Liver (tissue), 9 donors: ENCODE results near the gene RCBTB1. TPM values are rescaled to one million over a fixed set of nuclear protein-coding genes. Genes with fewer than 3 reads are reported as not detected.

Experiments used
- DNase-seq: peaks from one replicate; pipeline ENCODE4 v3.0.0-alpha.2; 2017; ENCODE audit warnings: low spot score
- H3K27ac ChIP-seq, 2 donors: one replicate each; pipeline ENCODE4 v1.7.0; 2013; ENCODE audit warnings: inconsistent platforms in 2 of 2, low read length in 2 of 2, control low read depth in 1 of 2, low read depth in 1 of 2, mild to moderate bottlenecking in 1 of 2
- H3K27me3 ChIP-seq, 4 donors: one replicate each; pipeline versions ENCODE4 v1.6.1 to v1.7.0; 2013; ENCODE audit warnings: low read length in 3 of 4, inconsistent platforms in 1 of 4, mild to moderate bottlenecking in 1 of 4, moderate library complexity in 1 of 4; ENCODE audit not compliant: control insufficient read depth in 4 of 4, insufficient read depth in 4 of 4
- H3K36me3 ChIP-seq, 4 donors: one replicate each; pipeline versions ENCODE4 v1.6.1 to v1.7.0; 2013; ENCODE audit warnings: low read length in 3 of 4, mild to moderate bottlenecking in 3 of 4, low read depth in 1 of 4, moderate library complexity in 1 of 4; ENCODE audit not compliant: control insufficient read depth in 4 of 4, insufficient read depth in 3 of 4
- H3K4me1 ChIP-seq, 4 donors: one replicate each; pipeline versions ENCODE4 v1.6.1 to v1.7.0; 2013; ENCODE audit warnings: low read length in 3 of 4, mild to moderate bottlenecking in 3 of 4, moderate library complexity in 1 of 4; ENCODE audit not compliant: control insufficient read depth in 4 of 4, insufficient read depth in 4 of 4
- H3K4me3 ChIP-seq, 3 donors: one replicate each; pipeline versions ENCODE4 v1.6.1 to v1.7.0; 2013; ENCODE audit warnings: low read length in 3 of 3, control low read depth in 1 of 3, low read depth in 1 of 3, mild to moderate bottlenecking in 1 of 3
- H3K9ac ChIP-seq, 2 donors: one replicate each; pipeline ENCODE4 v1.7.0; 2013; ENCODE audit warnings: low read length in 2 of 2, mild to moderate bottlenecking in 2 of 2, moderate library complexity in 2 of 2, control low read depth in 1 of 2, low read depth in 1 of 2
- H3K9me3 ChIP-seq, 4 donors: one replicate each; pipeline versions ENCODE4 v1.6.1 to v1.7.0; 2013; ENCODE audit warnings: low read length in 3 of 4; ENCODE audit not compliant: control insufficient read depth in 4 of 4
- EGR1 ChIP-seq, 2 donors: IDR thresholded peaks; 2 replicates each; pipeline ENCODE4 v1.6.1; 2016 to 2018; ENCODE audit warnings: antibody characterized with exemption in 2 of 2, low read depth in 2 of 2
- FOXA1 ChIP-seq: IDR thresholded peaks from 2 replicates; pipeline ENCODE4 v1.6.1; 2016; ENCODE audit warnings: antibody characterized with exemption
- FOXA2 ChIP-seq: IDR thresholded peaks from 2 replicates; pipeline ENCODE4 v1.6.1; 2016; ENCODE audit warnings: antibody characterized with exemption
- GABPA ChIP-seq, 2 donors: IDR thresholded peaks in 1 of 2; conservative IDR thresholded peaks in 1 of 2; 2 replicates each; pipeline ENCODE4 v1.6.1; 2016; ENCODE audit warnings: antibody characterized with exemption in 2 of 2, mild to moderate bottlenecking in 1 of 2, moderate library complexity in 1 of 2
- HNF4G ChIP-seq: IDR thresholded peaks from 2 replicates; pipeline ENCODE4 v1.6.1; 2016; ENCODE audit warnings: antibody characterized with exemption
- JUND ChIP-seq, 2 donors: IDR thresholded peaks; 2 replicates each; pipeline ENCODE4 v1.6.1; 2016; ENCODE audit warnings: antibody characterized with exemption in 2 of 2
- NR2F2 ChIP-seq: IDR thresholded peaks from 2 replicates; pipeline ENCODE4 v1.6.1; 2016; ENCODE audit warnings: antibody characterized with exemption
- RXRA ChIP-seq, 2 donors: IDR thresholded peaks; 2 replicates each; pipeline ENCODE4 v1.6.1; 2017 to 2018; ENCODE audit warnings: antibody characterized with exemption in 2 of 2, mild to moderate bottlenecking in 1 of 2
- SP1 ChIP-seq: IDR thresholded peaks from 2 replicates; pipeline ENCODE4 v1.6.1; 2018; ENCODE audit warnings: antibody characterized with exemption, mild to moderate bottlenecking
- TAF1 ChIP-seq: conservative IDR thresholded peaks from 2 replicates; pipeline ENCODE4 v1.6.1; 2016; ENCODE audit warnings: antibody characterized with exemption, mild to moderate bottlenecking
- YY1 ChIP-seq: IDR thresholded peaks from 2 replicates; pipeline ENCODE4 v1.6.1; 2016; ENCODE audit warnings: antibody characterized with exemption, mild to moderate bottlenecking
- WGBS: extraction: QIAGEN DNeasy Blood & Tissue Kit; methylation state at CpG from one replicate; pipeline ENCODE4 v1.1.7; 2013; 5-methylcytosine and 5-hydroxymethylcytosine counted together
- polyA plus RNA-seq, 2 donors: library from polyadenylated mRNA; stranded (reverse) in 1 of 2; unstranded in 1 of 2; fragments of 200-250 nt in 1 of 2; fragments of >200 nt in 1 of 2; fragmentation: Nextera tagmentation in 1 of 2; extraction: Ambion mirVana in 1 of 2; gene quantifications; one replicate each; pipeline versions ENCODE4 v1.2.1 to v1.2.3, GENCODE V29; 2013 to 2015
- total RNA-seq, 2 donors: library from RNA; depleted of rRNA; stranded (reverse); fragments of >200 nt; gene quantifications; one replicate each; pipeline ENCODE4 v1.2.3, GENCODE V29; 2014
- TF ChIP-seq, protein P1 (sequence below): fragments of 150-350 bp; IDR thresholded peaks from 2 replicates; pipeline ENCODE4 v1.5.1; 2017; ENCODE audit warnings: improper control_type of control experiment, low read depth, low read length; ENCODE audit not compliant: missing input control
- TF ChIP-seq, protein P2 (sequence below): IDR thresholded peaks from 2 replicates; pipeline ENCODE4 v1.6.1; 2016; ENCODE audit warnings: antibody characterized with exemption, mild to moderate bottlenecking
- TF ChIP-seq, protein P3 (sequence below): IDR thresholded peaks from 2 replicates; pipeline ENCODE4 v1.6.1; 2016; ENCODE audit warnings: antibody characterized with exemption
- TF ChIP-seq, protein P4 (sequence below): IDR thresholded peaks from 2 replicates; pipeline ENCODE4 v1.6.1; 2016; ENCODE audit warnings: antibody characterized with exemption
- TF ChIP-seq, protein P5 (sequence below): IDR thresholded peaks from 2 replicates; pipeline ENCODE4 v1.6.1; 2016; ENCODE audit warnings: antibody characterized with exemption
- donor health status: healthy.
- donor health status: healthy.
- donor health status: healthy.
- donor health status: healthy.
- donor health status: healthy.

RCBTB1 gene
- total and polyA plus RNA-seq, 4 donors: 3.9 to 9.0 (median 6.5) TPM

DNA sequence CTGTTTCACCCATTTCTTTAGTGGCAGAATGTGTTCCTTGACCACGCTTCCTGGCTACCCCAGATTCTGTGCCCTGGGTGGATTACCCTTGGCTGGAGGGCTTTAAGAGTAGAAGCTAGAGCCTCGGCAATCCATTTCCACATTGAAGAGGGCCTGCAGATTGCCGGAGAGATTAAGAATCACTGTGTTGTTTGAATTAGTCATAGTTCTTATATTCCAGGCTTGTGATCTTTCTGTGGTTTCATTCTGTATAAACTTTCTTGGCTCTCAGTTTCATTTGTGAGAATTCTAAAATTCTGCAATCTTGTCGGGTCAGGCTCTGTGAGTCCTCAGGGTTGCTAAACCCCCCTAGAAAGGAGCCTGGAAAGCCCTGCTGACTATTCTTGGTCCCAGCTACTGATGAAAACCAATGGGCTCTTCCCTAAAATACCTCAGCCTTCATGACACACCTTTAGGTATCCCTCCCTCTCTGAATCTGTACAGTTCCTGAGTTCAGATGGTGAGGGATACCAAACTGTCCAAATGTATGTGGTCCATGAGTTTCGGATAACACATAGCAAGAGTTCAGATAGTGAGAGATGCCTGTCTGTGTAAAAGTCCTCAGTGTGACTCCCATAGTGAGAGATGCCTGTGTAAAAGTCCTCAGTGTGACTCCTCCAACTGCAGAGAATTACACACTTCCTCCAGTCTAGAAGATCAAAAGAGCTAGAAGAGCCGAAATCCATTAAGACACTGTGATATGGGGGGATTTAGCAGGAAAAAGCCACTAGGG is 85.3 kb downstream of the RCBTB1 start:
- Histone ChIP-seq H3K4me1 (peaks cover 0 to 5% (median 2%) of the 10 kb centered on the region in 4 donors), H3K27ac (no peak overlapping the region), H3K9ac (no peak overlapping the region), H3K36me3 (peaks cover 0 to 3% (median 2%) of the 10 kb centered on the region in 4 donors), H3K4me3 (no peak overlapping the region), H3K9me3 (no peaks in the 10 kb centered on the region), H3K27me3 (no peaks in the 10 kb centered on the region)
- no peak for DNase-seq
- TF ChIP-seq JUND (IDR thresholded peaks at IDR 0.05) (no peak), FOXA2 (no peak), HNF4G (no peak)
- TF ChIP-seq, protein P1, sequence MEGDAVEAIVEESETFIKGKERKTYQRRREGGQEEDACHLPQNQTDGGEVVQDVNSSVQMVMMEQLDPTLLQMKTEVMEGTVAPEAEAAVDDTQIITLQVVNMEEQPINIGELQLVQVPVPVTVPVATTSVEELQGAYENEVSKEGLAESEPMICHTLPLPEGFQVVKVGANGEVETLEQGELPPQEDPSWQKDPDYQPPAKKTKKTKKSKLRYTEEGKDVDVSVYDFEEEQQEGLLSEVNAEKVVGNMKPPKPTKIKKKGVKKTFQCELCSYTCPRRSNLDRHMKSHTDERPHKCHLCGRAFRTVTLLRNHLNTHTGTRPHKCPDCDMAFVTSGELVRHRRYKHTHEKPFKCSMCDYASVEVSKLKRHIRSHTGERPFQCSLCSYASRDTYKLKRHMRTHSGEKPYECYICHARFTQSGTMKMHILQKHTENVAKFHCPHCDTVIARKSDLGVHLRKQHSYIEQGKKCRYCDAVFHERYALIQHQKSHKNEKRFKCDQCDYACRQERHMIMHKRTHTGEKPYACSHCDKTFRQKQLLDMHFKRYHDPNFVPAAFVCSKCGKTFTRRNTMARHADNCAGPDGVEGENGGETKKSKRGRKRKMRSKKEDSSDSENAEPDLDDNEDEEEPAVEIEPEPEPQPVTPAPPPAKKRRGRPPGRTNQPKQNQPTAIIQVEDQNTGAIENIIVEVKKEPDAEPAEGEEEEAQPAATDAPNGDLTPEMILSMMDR: no peak
- WGBS: 85% methylated on average over 6 of the region's 6 CpGs

DNA sequence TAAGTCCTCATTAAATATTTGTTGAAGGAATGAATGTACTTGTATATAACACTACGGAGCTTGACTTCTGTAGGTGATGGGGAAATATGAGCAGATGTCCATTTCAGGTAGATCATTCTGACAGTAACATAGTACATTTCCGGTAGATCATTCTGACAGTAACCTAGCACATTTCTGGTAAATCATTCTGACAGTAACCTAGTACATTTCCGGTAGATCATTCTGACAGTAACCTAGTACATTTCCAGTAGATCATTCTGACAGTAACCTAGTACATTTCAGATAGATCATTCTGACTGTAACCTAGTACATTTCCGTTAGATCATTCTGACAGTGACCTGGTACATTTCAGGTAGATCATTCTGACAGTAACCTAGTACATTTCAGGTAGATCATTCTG is 87.2 kb downstream of the RCBTB1 start:
- Histone ChIP-seq H3K36me3 (peaks cover 0 to 3% (median 2%) of the 10 kb centered on the region in 4 donors), H3K27me3 (no peaks in the 10 kb centered on the region), H3K9me3 (no peaks in the 10 kb centered on the region), H3K9ac (no peak overlapping the region), H3K4me3 (no peak overlapping the region), H3K4me1 (peaks cover 0 to 5% (median 2%) of the 10 kb centered on the region in 4 donors), H3K27ac (no peak overlapping the region)
- no peak for DNase-seq
- TF ChIP-seq FOXA1 (no peak), JUND (IDR thresholded peaks at IDR 0.05) (no peak), EGR1 (IDR thresholded peaks at IDR 0.05; ENCODE audit: low read depth in 2 of 2) (no peak), RXRA (IDR thresholded peaks at IDR 0.05) (no peak), SP1 (no peak), YY1 (no peak), NR2F2 (no peak), HNF4G (no peak), GABPA (IDR thresholded peaks at IDR 0.05 in 1 of 2, conservative IDR thresholded peaks at IDR 0.05 in 1 of 2) (no peak), TAF1 (no peak)
- TF ChIP-seq, protein P1: no peak
- TF ChIP-seq, protein P2, sequence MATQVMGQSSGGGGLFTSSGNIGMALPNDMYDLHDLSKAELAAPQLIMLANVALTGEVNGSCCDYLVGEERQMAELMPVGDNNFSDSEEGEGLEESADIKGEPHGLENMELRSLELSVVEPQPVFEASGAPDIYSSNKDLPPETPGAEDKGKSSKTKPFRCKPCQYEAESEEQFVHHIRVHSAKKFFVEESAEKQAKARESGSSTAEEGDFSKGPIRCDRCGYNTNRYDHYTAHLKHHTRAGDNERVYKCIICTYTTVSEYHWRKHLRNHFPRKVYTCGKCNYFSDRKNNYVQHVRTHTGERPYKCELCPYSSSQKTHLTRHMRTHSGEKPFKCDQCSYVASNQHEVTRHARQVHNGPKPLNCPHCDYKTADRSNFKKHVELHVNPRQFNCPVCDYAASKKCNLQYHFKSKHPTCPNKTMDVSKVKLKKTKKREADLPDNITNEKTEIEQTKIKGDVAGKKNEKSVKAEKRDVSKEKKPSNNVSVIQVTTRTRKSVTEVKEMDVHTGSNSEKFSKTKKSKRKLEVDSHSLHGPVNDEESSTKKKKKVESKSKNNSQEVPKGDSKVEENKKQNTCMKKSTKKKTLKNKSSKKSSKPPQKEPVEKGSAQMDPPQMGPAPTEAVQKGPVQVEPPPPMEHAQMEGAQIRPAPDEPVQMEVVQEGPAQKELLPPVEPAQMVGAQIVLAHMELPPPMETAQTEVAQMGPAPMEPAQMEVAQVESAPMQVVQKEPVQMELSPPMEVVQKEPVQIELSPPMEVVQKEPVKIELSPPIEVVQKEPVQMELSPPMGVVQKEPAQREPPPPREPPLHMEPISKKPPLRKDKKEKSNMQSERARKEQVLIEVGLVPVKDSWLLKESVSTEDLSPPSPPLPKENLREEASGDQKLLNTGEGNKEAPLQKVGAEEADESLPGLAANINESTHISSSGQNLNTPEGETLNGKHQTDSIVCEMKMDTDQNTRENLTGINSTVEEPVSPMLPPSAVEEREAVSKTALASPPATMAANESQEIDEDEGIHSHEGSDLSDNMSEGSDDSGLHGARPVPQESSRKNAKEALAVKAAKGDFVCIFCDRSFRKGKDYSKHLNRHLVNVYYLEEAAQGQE: no peak
- TF ChIP-seq, protein P3, sequence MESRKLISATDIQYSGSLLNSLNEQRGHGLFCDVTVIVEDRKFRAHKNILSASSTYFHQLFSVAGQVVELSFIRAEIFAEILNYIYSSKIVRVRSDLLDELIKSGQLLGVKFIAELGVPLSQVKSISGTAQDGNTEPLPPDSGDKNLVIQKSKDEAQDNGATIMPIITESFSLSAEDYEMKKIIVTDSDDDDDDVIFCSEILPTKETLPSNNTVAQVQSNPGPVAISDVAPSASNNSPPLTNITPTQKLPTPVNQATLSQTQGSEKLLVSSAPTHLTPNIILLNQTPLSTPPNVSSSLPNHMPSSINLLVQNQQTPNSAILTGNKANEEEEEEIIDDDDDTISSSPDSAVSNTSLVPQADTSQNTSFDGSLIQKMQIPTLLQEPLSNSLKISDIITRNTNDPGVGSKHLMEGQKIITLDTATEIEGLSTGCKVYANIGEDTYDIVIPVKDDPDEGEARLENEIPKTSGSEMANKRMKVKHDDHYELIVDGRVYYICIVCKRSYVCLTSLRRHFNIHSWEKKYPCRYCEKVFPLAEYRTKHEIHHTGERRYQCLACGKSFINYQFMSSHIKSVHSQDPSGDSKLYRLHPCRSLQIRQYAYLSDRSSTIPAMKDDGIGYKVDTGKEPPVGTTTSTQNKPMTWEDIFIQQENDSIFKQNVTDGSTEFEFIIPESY: no peak
- TF ChIP-seq, protein P4, sequence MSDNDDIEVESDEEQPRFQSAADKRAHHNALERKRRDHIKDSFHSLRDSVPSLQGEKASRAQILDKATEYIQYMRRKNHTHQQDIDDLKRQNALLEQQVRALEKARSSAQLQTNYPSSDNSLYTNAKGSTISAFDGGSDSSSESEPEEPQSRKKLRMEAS: no peak
- TF ChIP-seq, protein P5, sequence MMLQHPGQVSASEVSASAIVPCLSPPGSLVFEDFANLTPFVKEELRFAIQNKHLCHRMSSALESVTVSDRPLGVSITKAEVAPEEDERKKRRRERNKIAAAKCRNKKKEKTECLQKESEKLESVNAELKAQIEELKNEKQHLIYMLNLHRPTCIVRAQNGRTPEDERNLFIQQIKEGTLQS: no peak
- 93% methylated on average over 4 of the region's 4 CpGs for WGBS
